H1 (cell line): ENCODE measurements around the gene SIDT1. TPM values are rescaled to one million over a fixed set of nuclear protein-coding genes. Genes with fewer than 3 reads are reported as not detected.

Experiments
- CTCF ChIA-PET: fragments of 300-600 bp; sonication (Branson Sonifier 250); formaldehyde crosslinking; loops from one replicate; lab custom pipeline; 2021; ENCODE audit not compliant: partially characterized antibody; lab: Charles Lee
- POLR2A ChIA-PET: fragments of 300-600 bp; sonication (Branson Sonifier 250); formaldehyde crosslinking; loops from one replicate; lab custom pipeline; 2021; ENCODE audit warnings: inconsistent platforms; ENCODE audit not compliant: partially characterized antibody; lab: Charles Lee
- DNase-seq, 2 experiments: peaks; one replicate each; pipeline versions ENCODE4 v3.0.0 to v3.0.0-alpha.2; 2010 to 2022; ENCODE audit warnings: low spot score in 2 of 2, low read depth in 1 of 2, mixed read lengths in 1 of 2
- FAIRE-seq: peaks from 2 replicates; lab custom pipeline; 2011; peaks lifted over from hg19 to GRCh38; lab: Jason Lieb, UNC
- H2AFZ ChIP-seq: 2 replicates; pipeline ENCODE4 v1.8.1; 2012; ENCODE audit warnings: low read length, inconsistent platforms
- H2AK5ac ChIP-seq: 2 replicates; pipeline ENCODE4 v1.6.1; 2013; ENCODE audit warnings: low read depth, low read length
- H2BK120ac ChIP-seq: replicated peaks from 2 replicates; pipeline ENCODE3; 2013; ENCODE audit warnings: low read depth, low read length, inconsistent platforms
- H2BK12ac ChIP-seq: 2 replicates; pipeline ENCODE4 v1.6.1; 2013; ENCODE audit warnings: low read depth, low read length
- H2BK15ac ChIP-seq: 2 replicates; pipeline ENCODE4 v1.6.1; 2013; ENCODE audit warnings: low read length
- H2BK20ac ChIP-seq: 2 replicates; pipeline ENCODE4 v1.6.1; 2013; ENCODE audit warnings: low read length
- H2BK5ac ChIP-seq: 2 replicates; pipeline ENCODE4 v1.6.1; 2013; ENCODE audit warnings: low read depth, low read length
- H3K14ac ChIP-seq: 2 replicates; pipeline ENCODE4 v1.6.1; 2013; ENCODE audit warnings: inconsistent platforms; ENCODE audit not compliant: insufficient read length
- H3K18ac ChIP-seq: 2 replicates; pipeline ENCODE4 v1.6.1; 2013; ENCODE audit warnings: low read length; ENCODE audit errors: extremely low read depth
- H3K23ac ChIP-seq: 2 replicates; pipeline ENCODE4 v1.6.1; 2013; ENCODE audit warnings: inconsistent platforms; ENCODE audit not compliant: insufficient read length
- H3K23me2 ChIP-seq: 2 replicates; pipeline ENCODE4 v1.6.1; 2013; ENCODE audit warnings: low read depth, low read length
- H3K27ac ChIP-seq: 2 replicates; pipeline ENCODE4 v1.6.1; 2011; ENCODE audit warnings: low read depth, low read length, inconsistent platforms
- H3K27me3 ChIP-seq, 4 experiments: replicated peaks in 1 of 4; 1 replicate in 1 of 4; 2 replicates in 3 of 4; pipeline versions ENCODE4 v1.6.1 to v1.8.1; 2011 to 2013; ENCODE audit warnings: low read length in 3 of 4, mild to moderate bottlenecking in 3 of 4, inconsistent platforms in 2 of 4, mixed read lengths in 2 of 4, moderate library complexity in 1 of 4; ENCODE audit not compliant: control insufficient read depth in 3 of 4, insufficient read depth in 3 of 4; ENCODE audit errors: extremely low read depth in 1 of 4
- H3K36me3 ChIP-seq, 4 experiments: 2 replicates each; pipeline versions ENCODE4 v1.6.1 to v1.8.1; 2011 to 2013; ENCODE audit warnings: mild to moderate bottlenecking in 4 of 4, low read length in 3 of 4, moderate library complexity in 2 of 4, control low read depth in 1 of 4, inconsistent platforms in 1 of 4; ENCODE audit not compliant: insufficient read depth in 4 of 4, control insufficient read depth in 2 of 4
- H3K4ac ChIP-seq: replicated peaks from 2 replicates; pipeline ENCODE3; 2013; ENCODE audit warnings: low read length, low read depth, mixed read lengths, inconsistent platforms; ENCODE audit not compliant: insufficient read length
- H3K4me1 ChIP-seq, 4 experiments: replicated peaks in 1 of 4; 1 replicate in 1 of 4; 2 replicates in 3 of 4; pipeline versions ENCODE4 v1.6.1 to v1.8.1; 2011 to 2013; ENCODE audit warnings: low read length in 3 of 4, inconsistent platforms in 2 of 4, mixed read lengths in 1 of 4; ENCODE audit not compliant: insufficient read depth in 4 of 4, control insufficient read depth in 3 of 4
- H3K4me2 ChIP-seq, 2 experiments: 2 replicates each; pipeline versions ENCODE4 v1.6.1 to v1.8.1; 2011 to 2013; ENCODE audit warnings: low read depth in 2 of 2, low read length in 2 of 2, control low read depth in 1 of 2, inconsistent platforms in 1 of 2, mild to moderate bottlenecking in 1 of 2; ENCODE audit not compliant: insufficient read depth in 1 of 2
- H3K4me3 ChIP-seq, 4 experiments: fragments of 200-600, 300-600 bp in 1 of 4; sonication (generic), shearing (Covaris generic), sonication (Bioruptor Twin) in 1 of 4; 2 replicates each; pipeline versions ENCODE4 v1.5.1 to v1.8.1; 2011 to 2016; ENCODE audit warnings: low read length in 4 of 4, low read depth in 3 of 4, control low read depth in 2 of 4, inconsistent platforms in 2 of 4, mild to moderate bottlenecking in 2 of 4, mixed read lengths in 1 of 4, moderate library complexity in 1 of 4; ENCODE audit not compliant: insufficient read depth in 2 of 4; ENCODE audit errors: extremely low read depth in 1 of 4
- H3K56ac ChIP-seq: replicated peaks from 2 replicates; pipeline ENCODE3; 2013; ENCODE audit warnings: low read depth, mild to moderate bottlenecking, mixed read lengths, low read length, inconsistent platforms; ENCODE audit not compliant: insufficient read length
- H3K79me1 ChIP-seq: 2 replicates; pipeline ENCODE4 v1.6.1; 2013; ENCODE audit warnings: low read depth, low read length, control low read depth
- H3K79me2 ChIP-seq, 2 experiments: 2 replicates each; pipeline versions ENCODE4 v1.6.1 to v1.8.1; 2012 to 2013; ENCODE audit warnings: low read length in 2 of 2, mild to moderate bottlenecking in 2 of 2, inconsistent platforms in 1 of 2; ENCODE audit not compliant: insufficient read depth in 2 of 2, control insufficient read depth in 1 of 2
- H3K9ac ChIP-seq, 4 experiments: replicated peaks in 1 of 4; 1 replicate in 1 of 4; 2 replicates in 3 of 4; pipeline versions ENCODE4 v1.6.1 to v1.8.1; 2011 to 2013; ENCODE audit warnings: low read depth in 3 of 4, low read length in 3 of 4, control low read depth in 2 of 4, mild to moderate bottlenecking in 2 of 4, moderate library complexity in 2 of 4, inconsistent platforms in 1 of 4; ENCODE audit errors: extremely low read depth in 1 of 4
- H3K9me3 ChIP-seq, 2 experiments: 2 replicates each; pipeline versions ENCODE4 v1.6.1 to v1.8.1; 2012 to 2013; ENCODE audit warnings: mild to moderate bottlenecking in 2 of 2, moderate library complexity in 2 of 2, control low read depth in 1 of 2, inconsistent platforms in 1 of 2, low read depth in 1 of 2, low read length in 1 of 2, mixed read lengths in 1 of 2; ENCODE audit not compliant: insufficient read depth in 2 of 2
- H4K20me1 ChIP-seq, 2 experiments: replicated peaks in 1 of 2; 2 replicates each; pipeline versions ENCODE3 to v1.8.1; 2011 to 2013; ENCODE audit warnings: inconsistent platforms in 2 of 2, low read length in 2 of 2, mild to moderate bottlenecking in 1 of 2; ENCODE audit not compliant: insufficient read depth in 2 of 2, control insufficient read depth in 1 of 2
- H4K5ac ChIP-seq: 2 replicates; pipeline ENCODE4 v1.6.1; 2013; ENCODE audit warnings: low read length, low read depth, mixed read lengths, inconsistent platforms; ENCODE audit not compliant: insufficient read length
- H4K8ac ChIP-seq: 2 replicates; pipeline ENCODE4 v1.8.0; 2013; ENCODE audit warnings: mild to moderate bottlenecking, moderate library complexity, low read length, inconsistent platforms; ENCODE audit not compliant: insufficient read depth; ENCODE audit errors: extremely low read depth
- H4K91ac ChIP-seq: replicated peaks from 2 replicates; pipeline ENCODE3; 2013; ENCODE audit warnings: low read length, mixed read lengths, inconsistent platforms; ENCODE audit not compliant: insufficient read length
- GTF2F1 ChIP-seq: IDR thresholded peaks from 2 replicates; pipeline ENCODE4 v1.6.1; 2012; ENCODE audit warnings: low read depth, low read length, improper control_type of control experiment, borderline replicate concordance
- JUN ChIP-seq: IDR thresholded peaks from 2 replicates; pipeline ENCODE4 v1.6.1; 2011; ENCODE audit warnings: low read depth, mild to moderate bottlenecking, improper control_type of control experiment, low read length
- RNF2 ChIP-seq: fragments of 200-900, 300-1000 bp; sonication (generic); IDR thresholded peaks from 2 replicates; pipeline ENCODE4 v1.7.1; 2016; ENCODE audit warnings: borderline replicate concordance, low read depth, mild to moderate bottlenecking, antibody characterized with exemption, low read length; ENCODE audit not compliant: poor library complexity, severe bottlenecking; ENCODE audit errors: missing control alignments
- SIRT6 ChIP-seq: IDR thresholded peaks from one replicate; pipeline ENCODE4 v1.7.1; 2012; ENCODE audit warnings: low read length, inconsistent platforms
- WGBS, 2 experiments: shearing (Covaris generic) in 1 of 2; methylation state at CpG; one replicate each; pipeline versions ENCODE4 v1.1.6 to v1.1.7; 2013 to 2015; ENCODE audit warnings: low lambda C conversion rate in 2 of 2, mixed read lengths in 2 of 2, inconsistent platforms in 1 of 2, low coverage in 1 of 2, missing lambda C conversion rate in 1 of 2; ENCODE audit not compliant: insufficient replicate concordance in 2 of 2, insufficient coverage in 1 of 2, insufficient read length in 1 of 2; ENCODE audit errors: extremely low coverage in 1 of 2, missing lambda C conversion rate in 1 of 2; 5-methylcytosine and 5-hydroxymethylcytosine counted together
- polyA plus RNA-seq, 7 experiments: library from polyadenylated mRNA; depleted of rRNA in 3 of 7; stranded (reverse) in 5 of 7; unstranded in 2 of 7; fragments of >200 nt in 5 of 7; fragments of 200-250 nt in 2 of 7; gene quantifications; 1 replicate in 5 of 7; 2 replicates in 1 of 7; 4 replicates in 1 of 7; pipeline versions ENCODE4 v1.2.1 to v1.2.3, GENCODE V29; 2011 to 2013; ENCODE audit warnings: missing spikeins in 2 of 7, mixed read lengths in 2 of 7
- total RNA-seq: library from RNA; stranded (reverse); fragmentation: NEBNext Ultra II Directional; extraction: Animal tissue kit (Norgen Biotek cat#: 25700); gene quantifications from 2 replicates; pipeline ENCODE4 v1.2.1, GENCODE V29; 2021

Gene SIDT1
- total and polyA plus RNA-seq, 2 of the 8 experiments (the other 6 are each of a cell fraction or from before 2014, with no cell fraction given) = 0.06 TPM; not detected in 1

GRCh38 chr3:113570158-113570557 lies 37.8 kb downstream of the SIDT1 start:
- no peak overlapping the region for H3K27ac ChIP-seq
- no peak overlapping the region for H2AFZ ChIP-seq
- FAIRE-seq (no peak), DNase-seq (no peak)
- H3K27me3 ChIP-seq = no peaks in the 10 kb centered on the region
- H2BK5ac ChIP-seq = no peak overlapping the region
- no peak overlapping the region for H3K4me2 ChIP-seq
- no peaks in the 10 kb centered on the region for H3K23me2 ChIP-seq
- no peak overlapping the region for H3K4ac ChIP-seq
- no peak overlapping the region for H3K9ac ChIP-seq
- no peak overlapping the region for H3K23ac ChIP-seq
- TF ChIP-seq RNF2 (no peak), SIRT6 (no peak), GTF2F1 (no peak), JUN (no peak)
- H3K9me3 ChIP-seq = no peaks in the 10 kb centered on the region
- no peak overlapping the region for H2BK15ac ChIP-seq
- H2AK5ac ChIP-seq = no peak overlapping the region
- no peak overlapping the region for H4K5ac ChIP-seq
- no peak overlapping the region for H4K8ac ChIP-seq
- peaks cover 0 to 1% of the 10 kb centered on the region in 2 experiments for H4K20me1 ChIP-seq
- H3K79me2 ChIP-seq = no peaks in the 10 kb centered on the region
- WGBS, 2 experiments = 79% methylated on average over 3 of the region's 3 CpGs; no CpG with 5 or more reads in 1 of the 2 experiments
- H3K14ac ChIP-seq = no peak overlapping the region
- no peak overlapping the region for H3K18ac ChIP-seq
- POLR2A ChIA-PET = no interaction called here
- no peak overlapping the region for H2BK12ac ChIP-seq
- H2BK20ac ChIP-seq = no peak overlapping the region
- H3K79me1 ChIP-seq = no peaks in the 10 kb centered on the region
- no peak overlapping the region for H4K91ac ChIP-seq
- no peak overlapping the region for H2BK120ac ChIP-seq
- CTCF ChIA-PET = interaction anchor here (1.3 kb wide), 1 partner anchor 59 kb away, joined by 3 read pairs; no protein-coding TSS in a partner anchor
- H3K56ac ChIP-seq = no peak overlapping the region
- H3K4me1 ChIP-seq = no peaks in the 10 kb centered on the region
- H3K4me3 ChIP-seq = no peak overlapping the region
- no peaks in the 10 kb centered on the region for H3K36me3 ChIP-seq
